NT2/D1 (cell line): Measurements from ENCODE around the gene PTPRN.
"Not testable (repeated sequence)": the region's sequence is repeated elsewhere in the genome, so short reads cannot be mapped to it uniquely, and the experiment has no call there.

Source experiments
- DNase-seq: peaks from one replicate; pipeline ENCODE4 v3.0.0-alpha.2; 2011; ENCODE audit warnings: low read depth, low spot score
- H3K27me3 ChIP-seq: 2 replicates; pipeline ENCODE4 v1.6.0; 2011; ENCODE audit warnings: mild to moderate bottlenecking; ENCODE audit not compliant: insufficient read length, insufficient read depth
- H3K36me3 ChIP-seq: 2 replicates; pipeline ENCODE4 v1.6.1; 2011; ENCODE audit warnings: mild to moderate bottlenecking, low read length, mixed read lengths; ENCODE audit not compliant: insufficient read depth, insufficient read length
- H3K4me1 ChIP-seq: 2 replicates; pipeline ENCODE4 v1.5.1; 2011; ENCODE audit not compliant: insufficient read depth, insufficient read length
- H3K4me3 ChIP-seq: 2 replicates; pipeline ENCODE4 v1.5.1; 2011; ENCODE audit warnings: low read depth; ENCODE audit not compliant: insufficient read length
- H3K9ac ChIP-seq: 2 replicates; pipeline ENCODE4 v1.6.0; 2011; ENCODE audit warnings: low read depth; ENCODE audit not compliant: insufficient read length
- H3K9me3 ChIP-seq: 2 replicates; pipeline ENCODE4 v1.5.1; 2011; ENCODE audit warnings: mild to moderate bottlenecking, low read length; ENCODE audit not compliant: insufficient read depth
- SUZ12 ChIP-seq: IDR thresholded peaks from 2 replicates; pipeline ENCODE4 v1.6.1; 2011; ENCODE audit not compliant: insufficient read length, insufficient read depth; ENCODE audit errors: extremely low read depth
- YY1 ChIP-seq: IDR thresholded peaks from 2 replicates; pipeline ENCODE4 v1.6.1; 2011; ENCODE audit not compliant: insufficient read length, insufficient read depth
- ZNF274 ChIP-seq: IDR thresholded peaks from 2 replicates; pipeline ENCODE4 v1.6.1; 2011; ENCODE audit warnings: mild to moderate bottlenecking, low read depth, low read length

Gene PTPRN

GRCh38 chr2:219266232-219266631 lies 43.0 kb downstream of the PTPRN start:
- peaks cover 3% of the 10 kb centered on the region for H3K4me1 ChIP-seq
- no peak for DNase-seq
- H3K27me3 ChIP-seq: no peaks in the 10 kb centered on the region
- H3K9ac ChIP-seq: no peak overlapping the region
- H3K4me3 ChIP-seq: no peak overlapping the region
- H3K36me3 ChIP-seq: no peaks in the 10 kb centered on the region
- TF ChIP-seq SUZ12 (no peak), ZNF274 (no peak), YY1 (no peak)
- H3K9me3 ChIP-seq: no peaks in the 10 kb centered on the region

- DNase-seq: no peak
- peaks cover 3% of the 10 kb centered on the region for H3K4me1 ChIP-seq
- no peak overlapping the region for H3K4me3 ChIP-seq
- TF ChIP-seq YY1 (no peak), ZNF274 (no peak), SUZ12 (no peak)
- no peaks in the 10 kb centered on the region for H3K9me3 ChIP-seq
- no peak overlapping the region for H3K9ac ChIP-seq
- no peaks in the 10 kb centered on the region for H3K36me3 ChIP-seq
- peaks cover 9% of the 10 kb centered on the region for H3K27me3 ChIP-seq
Measured at GRCh38 chr2:219261024-219261855, 48.0 kb downstream of the PTPRN start.

GRCh38 chr2:219258942-219259341 lies 50.3 kb downstream of the PTPRN start:
- H3K27me3 ChIP-seq: peaks cover 32% of the 10 kb centered on the region
- not testable (repeated sequence) for DNase-seq, H3K4me3 ChIP-seq, H3K9me3 ChIP-seq, H3K9ac ChIP-seq, H3K36me3 ChIP-seq, H3K4me1 ChIP-seq

GRCh38 chr2:219254590-219255201 lies 54.5 kb downstream of the PTPRN start:
- TF ChIP-seq YY1 (no peak), SUZ12 (no peak), ZNF274 (no peak)
- Histone ChIP-seq H3K9me3 (no peaks in the 10 kb centered on the region), H3K27me3 (peaks cover 57% of the 10 kb centered on the region), H3K36me3 (peaks cover 18% of the 10 kb centered on the region), H3K9ac (no peak overlapping the region), H3K4me1 (peaks cover 17% of the 10 kb centered on the region), H3K4me3 (peak overlapping the region; percentile 53)
- no peak for DNase-seq

- DNase-seq: no peak
- Histone ChIP-seq H3K36me3 (peaks cover 25% of the 10 kb centered on the region), H3K4me3 (peak within 1 kb of the TSS; percentile 53), H3K9me3 (no peaks in the 10 kb centered on the region), H3K27me3 (peaks cover 55% of the 10 kb centered on the region), H3K4me1 (peaks cover 23% of the 10 kb centered on the region), H3K9ac (peak within 1 kb of the TSS; percentile 72)
- TF ChIP-seq SUZ12 (peak; percentile 84), ZNF274 (no peak), YY1 (no peak)
Measured at GRCh38 chr2:219253753-219254589, 55.2 kb downstream of the PTPRN start, which contains the start of gene TUBA4A. TSS of gene TUBA4A (minus strand) at chr2:219253918. CDS start at chr2:219253858, 60 bp downstream.

- Histone ChIP-seq H3K27me3 (peaks cover 55% of the 10 kb centered on the region), H3K4me3 (peak within 1 kb of the TSS; percentile 53), H3K36me3 (peaks cover 34% of the 10 kb centered on the region), H3K9ac (peak within 1 kb of the TSS; percentile 72), H3K4me1 (peaks cover 25% of the 10 kb centered on the region), H3K9me3 (no peaks in the 10 kb centered on the region)
- TF ChIP-seq ZNF274 (no peak), SUZ12 (no peak), YY1 (no peak)
- DNase-seq: no peak
Measured at GRCh38 chr2:219252900-219253752, 56.1 kb downstream of the PTPRN start, which contains the start of gene TUBA4B. TSS of gene TUBA4B (plus strand) at chr2:219253243. CDS start at chr2:219253408, 165 bp downstream.
